ENCODE results near the gene ABTB1. TPM values are rescaled to one million over a fixed set of nuclear protein-coding genes. Genes with fewer than 3 reads are reported as not detected.

The ABTB1 gene
- polyA plus RNA-seq, 4 donors = 19.2 to 49.4 (median 30.1) TPM

GRCh38 chr3:127662001-127662469, 10.7 kb upstream of the ABTB1 start:
- Histone ChIP-seq H3K4me1 (ENCODE audit: control insufficient read depth in 3 of 3, insufficient read depth in 2 of 3, low read depth in 1 of 3, low read length in 2 of 3) (no peaks in the 10 kb centered on the region), H3K9me3 (ENCODE audit: control insufficient read depth in 2 of 2, insufficient read depth in 1 of 2, low read depth in 1 of 2, low read length in 1 of 2) (no peaks in the 10 kb centered on the region), H3K36me3 (ENCODE audit: control insufficient read depth in 3 of 3, insufficient read depth in 2 of 3, low read depth in 1 of 3, low read length in 3 of 3) (peaks cover 0 to 9% (median 0%) of the 10 kb centered on the region in 3 donors), H3K27me3 (ENCODE audit: control insufficient read depth in 3 of 3, insufficient read depth in 3 of 3, low read length in 3 of 3) (no peaks in the 10 kb centered on the region), H3K27ac (ENCODE audit: low read depth in 1 of 3, low read length in 2 of 3) (no peak overlapping the region), H3K4me3 (ENCODE audit: low read depth in 1 of 3, low read length in 3 of 3) (no peak overlapping the region)
- DNase-seq (no peak), FAIRE-seq (no peak)
- WGBS, 3 donors = 87 to 95% (median 92%) methylated on average over 11 of the region's 11 CpGs

- WGBS, 3 donors = 89 to 91% (median 90%) methylated on average over 5 of the region's 5 CpGs
Measured at GRCh38 chr3:127663151-127663550, 9.6 kb upstream of the ABTB1 start.

GRCh38 chr3:127665165-127665564, 7.6 kb upstream of the ABTB1 start:
- Histone ChIP-seq H3K27ac (ENCODE audit: low read depth in 1 of 3, low read length in 2 of 3) (no peak overlapping the region), H3K9me3 (ENCODE audit: control insufficient read depth in 2 of 2, insufficient read depth in 1 of 2, low read depth in 1 of 2, low read length in 1 of 2) (no peaks in the 10 kb centered on the region), H3K27me3 (ENCODE audit: control insufficient read depth in 3 of 3, insufficient read depth in 3 of 3, low read length in 3 of 3) (no peaks in the 10 kb centered on the region), H3K4me1 (ENCODE audit: control insufficient read depth in 3 of 3, insufficient read depth in 2 of 3, low read depth in 1 of 3, low read length in 2 of 3) (no peaks in the 10 kb centered on the region), H3K4me3 (ENCODE audit: low read depth in 1 of 3, low read length in 3 of 3) (no peak overlapping the region), H3K36me3 (ENCODE audit: control insufficient read depth in 3 of 3, insufficient read depth in 2 of 3, low read depth in 1 of 3, low read length in 3 of 3) (peaks cover 0 to 9% (median 0%) of the 10 kb centered on the region in 3 donors)
- WGBS, 3 donors = 78 to 87% (median 85%) methylated on average over 2 of the region's 2 CpGs
- no peak for DNase-seq
- no peak for FAIRE-seq

More at GRCh38 chr3:127663151-127663550, 9.6 kb upstream of the ABTB1 start:
- FAIRE-seq (no peak), DNase-seq (no peak)
- H3K4me1 ChIP-seq (ENCODE audit: control insufficient read depth in 3 of 3, insufficient read depth in 2 of 3, low read depth in 1 of 3, low read length in 2 of 3) = no peaks in the 10 kb centered on the region
- no peaks in the 10 kb centered on the region for H3K27me3 ChIP-seq (ENCODE audit: control insufficient read depth in 3 of 3, insufficient read depth in 3 of 3, low read length in 3 of 3)
- H3K27ac ChIP-seq (ENCODE audit: low read depth in 1 of 3, low read length in 2 of 3) = no peak overlapping the region
- H3K9me3 ChIP-seq (ENCODE audit: control insufficient read depth in 2 of 2, insufficient read depth in 1 of 2, low read depth in 1 of 2, low read length in 1 of 2) = no peaks in the 10 kb centered on the region
- peaks cover 0 to 9% (median 0%) of the 10 kb centered on the region in 3 donors for H3K36me3 ChIP-seq (ENCODE audit: control insufficient read depth in 3 of 3, insufficient read depth in 2 of 3, low read depth in 1 of 3, low read length in 3 of 3)
- H3K4me3 ChIP-seq (ENCODE audit: low read depth in 1 of 3, low read length in 3 of 3) = no peak overlapping the region

GRCh38 chr3:127665586-127665985, 7.2 kb upstream of the ABTB1 start:
- DNase-seq (no peak), FAIRE-seq (no peak)
- H3K36me3 ChIP-seq (ENCODE audit: control insufficient read depth in 3 of 3, insufficient read depth in 2 of 3, low read depth in 1 of 3, low read length in 3 of 3) = peaks cover 0 to 5% (median 0%) of the 10 kb centered on the region in 3 donors
- no peaks in the 10 kb centered on the region for H3K4me1 ChIP-seq (ENCODE audit: control insufficient read depth in 3 of 3, insufficient read depth in 2 of 3, low read depth in 1 of 3, low read length in 2 of 3)
- H3K27me3 ChIP-seq (ENCODE audit: control insufficient read depth in 3 of 3, insufficient read depth in 3 of 3, low read length in 3 of 3) = no peaks in the 10 kb centered on the region
- H3K27ac ChIP-seq (ENCODE audit: low read depth in 1 of 3, low read length in 2 of 3) = no peak overlapping the region
- 92 to 95% (median 94%) methylated on average over 3 of the region's 3 CpGs for WGBS, 3 donors
- H3K4me3 ChIP-seq (ENCODE audit: low read depth in 1 of 3, low read length in 3 of 3) = no peak overlapping the region
- H3K9me3 ChIP-seq (ENCODE audit: control insufficient read depth in 2 of 2, insufficient read depth in 1 of 2, low read depth in 1 of 2, low read length in 1 of 2) = no peaks in the 10 kb centered on the region

- FAIRE-seq (no peak), DNase-seq (no peak)
- Histone ChIP-seq H3K27ac (ENCODE audit: low read depth in 1 of 3, low read length in 2 of 3) (no peak overlapping the region), H3K36me3 (ENCODE audit: control insufficient read depth in 3 of 3, insufficient read depth in 2 of 3, low read depth in 1 of 3, low read length in 3 of 3) (no peaks in the 10 kb centered on the region), H3K4me1 (ENCODE audit: control insufficient read depth in 3 of 3, insufficient read depth in 2 of 3, low read depth in 1 of 3, low read length in 2 of 3) (no peaks in the 10 kb centered on the region), H3K4me3 (ENCODE audit: low read depth in 1 of 3, low read length in 3 of 3) (no peak overlapping the region), H3K9me3 (ENCODE audit: control insufficient read depth in 2 of 2, insufficient read depth in 1 of 2, low read depth in 1 of 2, low read length in 1 of 2) (no peaks in the 10 kb centered on the region), H3K27me3 (ENCODE audit: control insufficient read depth in 3 of 3, insufficient read depth in 3 of 3, low read length in 3 of 3) (no peaks in the 10 kb centered on the region)
- WGBS, 3 donors = 89 to 98% (median 94%) methylated on average over 2 of the region's 2 CpGs
Measured at GRCh38 chr3:127666676-127667075, 6.1 kb upstream of the ABTB1 start.

- Histone ChIP-seq H3K4me3 (ENCODE audit: low read depth in 1 of 3, low read length in 3 of 3) (no peak overlapping the region), H3K4me1 (ENCODE audit: control insufficient read depth in 3 of 3, insufficient read depth in 2 of 3, low read depth in 1 of 3, low read length in 2 of 3) (no peaks in the 10 kb centered on the region), H3K27me3 (ENCODE audit: control insufficient read depth in 3 of 3, insufficient read depth in 3 of 3, low read length in 3 of 3) (no peaks in the 10 kb centered on the region), H3K27ac (ENCODE audit: low read depth in 1 of 3, low read length in 2 of 3) (no peak overlapping the region), H3K36me3 (ENCODE audit: control insufficient read depth in 3 of 3, insufficient read depth in 2 of 3, low read depth in 1 of 3, low read length in 3 of 3) (no peaks in the 10 kb centered on the region), H3K9me3 (ENCODE audit: control insufficient read depth in 2 of 2, insufficient read depth in 1 of 2, low read depth in 1 of 2, low read length in 1 of 2) (no peaks in the 10 kb centered on the region)
- DNase-seq (no peak), FAIRE-seq (no peak)
- WGBS, 3 donors = 89 to 91% (median 90%) methylated on average over 6 of the region's 6 CpGs
Measured at GRCh38 chr3:127667119-127667681, 5.6 kb upstream of the ABTB1 start.

GRCh38 chr3:127668906-127669305, 3.8 kb upstream of the ABTB1 start:
- DNase-seq = no peak
- Histone ChIP-seq H3K36me3 (ENCODE audit: control insufficient read depth in 3 of 3, insufficient read depth in 2 of 3, low read depth in 1 of 3, low read length in 3 of 3) (no peaks in the 10 kb centered on the region), H3K4me1 (ENCODE audit: control insufficient read depth in 3 of 3, insufficient read depth in 2 of 3, low read depth in 1 of 3, low read length in 2 of 3) (peaks cover 0 to 6% (median 0%) of the 10 kb centered on the region in 3 donors), H3K27ac (ENCODE audit: low read depth in 1 of 3, low read length in 2 of 3) (no peak overlapping the region), H3K9me3 (ENCODE audit: control insufficient read depth in 2 of 2, insufficient read depth in 1 of 2, low read depth in 1 of 2, low read length in 1 of 2) (no peaks in the 10 kb centered on the region), H3K27me3 (ENCODE audit: control insufficient read depth in 3 of 3, insufficient read depth in 3 of 3, low read length in 3 of 3) (no peaks in the 10 kb centered on the region), H3K4me3 (ENCODE audit: low read depth in 1 of 3, low read length in 3 of 3) (no peak overlapping the region)
- 93 to 97% (median 96%) methylated on average over 7 of the region's 7 CpGs for whole genome bisulfite sequencing, 3 donors
- FAIRE-seq = no peak

- H3K27ac ChIP-seq (ENCODE audit: low read depth in 1 of 3, low read length in 2 of 3) = no peak overlapping the region
- peaks cover 0 to 6% (median 0%) of the 10 kb centered on the region in 3 donors for H3K4me1 ChIP-seq (ENCODE audit: control insufficient read depth in 3 of 3, insufficient read depth in 2 of 3, low read depth in 1 of 3, low read length in 2 of 3)
- DNase-seq (no peak), FAIRE-seq (no peak)
- no peaks in the 10 kb centered on the region for H3K9me3 ChIP-seq (ENCODE audit: control insufficient read depth in 2 of 2, insufficient read depth in 1 of 2, low read depth in 1 of 2, low read length in 1 of 2)
- peaks cover 0 to 3% (median 0%) of the 10 kb centered on the region in 3 donors for H3K36me3 ChIP-seq (ENCODE audit: control insufficient read depth in 3 of 3, insufficient read depth in 2 of 3, low read depth in 1 of 3, low read length in 3 of 3)
- 93 to 95% (median 94%) methylated on average over 12 to 14 of the region's 14 CpGs for WGBS, 3 donors
- H3K4me3 ChIP-seq (ENCODE audit: low read depth in 1 of 3, low read length in 3 of 3) = no peak overlapping the region
- H3K27me3 ChIP-seq (ENCODE audit: control insufficient read depth in 3 of 3, insufficient read depth in 3 of 3, low read length in 3 of 3) = no peaks in the 10 kb centered on the region
Measured at GRCh38 chr3:127669541-127670228, 3.1 kb upstream of the ABTB1 start.

Data from small intestine (tissue), 7 donors.